Uterus (tissue), 2 donors: ENCODE results near the gene DHX8.

Experiments
- CTCF ChIP-seq, 4 experiments: fragments of 200-600 bp in 2 of 4; fragments of 450-650 bp in 2 of 4; sonication (generic) in 2 of 4; IDR thresholded peaks; one replicate each; pipeline ENCODE4 v1.5.1; 2016 to 2019; ENCODE audit warnings: antibody characterized with exemption in 4 of 4, mild to moderate bottlenecking in 2 of 4, moderate library complexity in 1 of 4
- POLR2A ChIP-seq, 2 donors: fragments of 450-650 bp; IDR thresholded peaks; one replicate each; pipeline ENCODE4 v1.6.1; 2016; ENCODE audit warnings: antibody characterized with exemption in 2 of 2, mild to moderate bottlenecking in 1 of 2, moderate library complexity in 1 of 2

GRCh38 chr17:43536236-43536992 lies 52.6 kb downstream of the DHX8 start:
- TF ChIP-seq CTCF (IDR thresholded peaks at IDR 0.05), result no peak
- TF ChIP-seq POLR2A (IDR thresholded peaks at IDR 0.05), result no peak
